ENCODE measurements around the gene RNF40.

GRCh38 chr16:30816769-30817168 is 54.6 kb downstream of the RNF40 start:
- TF ChIP-seq NFIC (IDR thresholded peaks at IDR 0.05) (no peak), YY1 (IDR thresholded peaks at IDR 0.05; ENCODE audit: low read depth) (no peak), EP300 (IDR thresholded peaks at IDR 0.05; ENCODE audit: borderline replicate concordance) (no peak), FOXM1 (IDR thresholded peaks at IDR 0.05; ENCODE audit: borderline replicate concordance, low read depth) (no peak), RAD21 (IDR thresholded peaks at IDR 0.05; ENCODE audit: low read depth) (no peak), TEAD4 (IDR thresholded peaks at IDR 0.05) (no peak), TAF1 (IDR thresholded peaks at IDR 0.05; ENCODE audit: low read depth) (no peak), TCF12 (IDR thresholded peaks at IDR 0.05; ENCODE audit: low read depth) (no peak), CEBPB (IDR thresholded peaks at IDR 0.05) (no peak), EGR1 (IDR thresholded peaks at IDR 0.05) (no peak), ZBTB7A (IDR thresholded peaks at IDR 0.05; ENCODE audit: low read depth) (no peak)
- TF ChIP-seq, protein P1, sequence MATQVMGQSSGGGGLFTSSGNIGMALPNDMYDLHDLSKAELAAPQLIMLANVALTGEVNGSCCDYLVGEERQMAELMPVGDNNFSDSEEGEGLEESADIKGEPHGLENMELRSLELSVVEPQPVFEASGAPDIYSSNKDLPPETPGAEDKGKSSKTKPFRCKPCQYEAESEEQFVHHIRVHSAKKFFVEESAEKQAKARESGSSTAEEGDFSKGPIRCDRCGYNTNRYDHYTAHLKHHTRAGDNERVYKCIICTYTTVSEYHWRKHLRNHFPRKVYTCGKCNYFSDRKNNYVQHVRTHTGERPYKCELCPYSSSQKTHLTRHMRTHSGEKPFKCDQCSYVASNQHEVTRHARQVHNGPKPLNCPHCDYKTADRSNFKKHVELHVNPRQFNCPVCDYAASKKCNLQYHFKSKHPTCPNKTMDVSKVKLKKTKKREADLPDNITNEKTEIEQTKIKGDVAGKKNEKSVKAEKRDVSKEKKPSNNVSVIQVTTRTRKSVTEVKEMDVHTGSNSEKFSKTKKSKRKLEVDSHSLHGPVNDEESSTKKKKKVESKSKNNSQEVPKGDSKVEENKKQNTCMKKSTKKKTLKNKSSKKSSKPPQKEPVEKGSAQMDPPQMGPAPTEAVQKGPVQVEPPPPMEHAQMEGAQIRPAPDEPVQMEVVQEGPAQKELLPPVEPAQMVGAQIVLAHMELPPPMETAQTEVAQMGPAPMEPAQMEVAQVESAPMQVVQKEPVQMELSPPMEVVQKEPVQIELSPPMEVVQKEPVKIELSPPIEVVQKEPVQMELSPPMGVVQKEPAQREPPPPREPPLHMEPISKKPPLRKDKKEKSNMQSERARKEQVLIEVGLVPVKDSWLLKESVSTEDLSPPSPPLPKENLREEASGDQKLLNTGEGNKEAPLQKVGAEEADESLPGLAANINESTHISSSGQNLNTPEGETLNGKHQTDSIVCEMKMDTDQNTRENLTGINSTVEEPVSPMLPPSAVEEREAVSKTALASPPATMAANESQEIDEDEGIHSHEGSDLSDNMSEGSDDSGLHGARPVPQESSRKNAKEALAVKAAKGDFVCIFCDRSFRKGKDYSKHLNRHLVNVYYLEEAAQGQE (IDR thresholded peaks at IDR 0.05; ENCODE audit: low read depth): no peak
- TF ChIP-seq, protein P2, sequence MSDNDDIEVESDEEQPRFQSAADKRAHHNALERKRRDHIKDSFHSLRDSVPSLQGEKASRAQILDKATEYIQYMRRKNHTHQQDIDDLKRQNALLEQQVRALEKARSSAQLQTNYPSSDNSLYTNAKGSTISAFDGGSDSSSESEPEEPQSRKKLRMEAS (IDR thresholded peaks at IDR 0.05): no peak
- TF ChIP-seq, protein P3, sequence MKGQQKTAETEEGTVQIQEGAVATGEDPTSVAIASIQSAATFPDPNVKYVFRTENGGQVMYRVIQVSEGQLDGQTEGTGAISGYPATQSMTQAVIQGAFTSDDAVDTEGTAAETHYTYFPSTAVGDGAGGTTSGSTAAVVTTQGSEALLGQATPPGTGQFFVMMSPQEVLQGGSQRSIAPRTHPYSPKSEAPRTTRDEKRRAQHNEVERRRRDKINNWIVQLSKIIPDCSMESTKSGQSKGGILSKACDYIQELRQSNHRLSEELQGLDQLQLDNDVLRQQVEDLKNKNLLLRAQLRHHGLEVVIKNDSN (IDR thresholded peaks at IDR 0.05): no peak
